Measurements from ENCODE around the gene ADRB2.
"Not testable (repeated sequence)": the region's sequence is repeated elsewhere in the genome, so short reads cannot be mapped to it uniquely, and the experiment has no call there.

Gene ADRB2

GRCh38 chr5:148856424-148856823, 30.0 kb downstream of the ADRB2 start:
- no peak for DNase-seq

DNA sequence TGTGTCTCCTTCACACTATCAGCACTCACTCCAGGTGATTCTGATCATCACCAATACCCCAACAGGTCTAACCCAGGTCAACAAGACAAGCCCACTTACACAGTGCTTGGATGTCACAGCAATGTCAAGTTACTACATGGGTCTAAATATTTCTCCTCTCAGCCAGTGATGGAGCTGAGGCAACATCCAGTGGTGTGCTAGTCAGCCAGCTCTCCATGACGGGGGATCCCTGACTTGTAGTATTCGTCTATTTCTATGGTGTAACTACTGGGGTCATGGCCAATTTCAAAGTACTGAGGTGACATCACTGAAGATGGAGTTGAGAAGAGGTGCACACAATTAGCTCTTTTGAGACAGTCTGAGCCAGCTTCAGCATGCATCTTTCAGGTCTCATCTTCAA, 31.1 kb downstream of the ADRB2 start:
- no peak for DNase-seq

- DNase-seq: no peak
Measured at GRCh38 chr5:148858106-148858505, 31.7 kb downstream of the ADRB2 start.

- DNase-seq: no peak
Measured at GRCh38 chr5:148858547-148858946, 32.1 kb downstream of the ADRB2 start.

DNA sequence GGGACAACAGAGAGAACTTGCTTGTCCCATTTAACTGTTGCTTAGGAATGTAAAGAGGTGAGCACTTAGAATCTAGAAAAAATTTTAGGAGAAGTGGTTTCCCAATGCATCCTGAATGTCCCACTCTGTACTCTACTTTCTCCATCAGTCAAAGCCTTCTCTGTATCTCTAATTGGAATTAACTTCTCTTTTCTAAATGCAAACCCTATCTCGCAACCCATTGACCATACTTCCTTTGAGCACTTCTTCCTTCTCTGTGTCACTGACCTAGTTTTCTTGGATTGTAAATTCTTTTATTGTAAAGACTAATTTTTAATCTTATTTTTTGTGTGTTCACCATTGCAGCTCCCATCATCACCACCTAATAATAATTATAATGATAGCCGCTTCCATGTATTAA, 33.3 kb downstream of the ADRB2 start:
- no peak for DNase-seq

DNA sequence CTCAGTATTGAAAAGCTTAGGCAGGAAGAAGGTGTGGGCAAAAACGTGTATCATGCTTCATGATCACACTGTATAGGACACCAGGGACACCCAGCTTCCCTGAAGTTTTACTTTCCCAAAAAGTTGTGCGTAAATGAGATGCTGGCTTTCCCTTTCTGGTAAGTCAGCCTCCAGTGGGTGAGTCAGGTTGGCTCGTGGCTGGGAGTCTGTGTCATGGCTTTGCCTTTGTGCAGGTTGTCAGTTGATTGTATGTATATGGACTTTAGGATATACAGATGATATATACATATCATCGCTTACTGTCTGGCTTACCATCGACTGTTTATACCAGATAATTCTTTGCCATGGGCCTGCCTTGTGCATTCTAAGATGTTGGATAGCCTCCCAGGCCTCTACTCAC, 34.2 kb downstream of the ADRB2 start:
- no peak for DNase-seq

- DNase-seq: no peak
Measured at GRCh38 chr5:148861088-148861487, 34.7 kb downstream of the ADRB2 start.

- no peak for DNase-seq
Measured at GRCh38 chr5:148861696-148862095, 35.3 kb downstream of the ADRB2 start.

- DNase-seq: no peak
Measured at GRCh38 chr5:148864113-148864841, 37.9 kb downstream of the ADRB2 start.

DNA sequence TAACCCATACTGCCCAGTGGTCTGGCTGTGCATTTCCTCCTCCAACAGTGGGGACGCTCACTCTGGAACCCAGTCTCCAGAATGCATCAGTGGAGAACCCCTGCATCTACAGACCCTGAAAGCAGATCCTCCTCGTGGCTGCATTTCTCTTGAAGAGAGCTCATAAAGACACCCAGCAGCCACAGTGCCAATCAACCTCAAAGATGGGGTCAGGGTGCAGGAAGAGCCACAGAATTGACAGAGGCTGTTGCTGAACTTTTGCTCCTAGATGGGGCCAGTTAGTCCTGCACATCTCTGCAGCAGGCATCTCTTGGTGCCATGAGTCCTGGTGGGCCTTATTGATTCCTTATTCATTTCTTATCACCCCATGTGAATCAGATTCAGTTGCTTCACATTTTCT, 39.6 kb downstream of the ADRB2 start:
- DNase-seq: no peak

DNA sequence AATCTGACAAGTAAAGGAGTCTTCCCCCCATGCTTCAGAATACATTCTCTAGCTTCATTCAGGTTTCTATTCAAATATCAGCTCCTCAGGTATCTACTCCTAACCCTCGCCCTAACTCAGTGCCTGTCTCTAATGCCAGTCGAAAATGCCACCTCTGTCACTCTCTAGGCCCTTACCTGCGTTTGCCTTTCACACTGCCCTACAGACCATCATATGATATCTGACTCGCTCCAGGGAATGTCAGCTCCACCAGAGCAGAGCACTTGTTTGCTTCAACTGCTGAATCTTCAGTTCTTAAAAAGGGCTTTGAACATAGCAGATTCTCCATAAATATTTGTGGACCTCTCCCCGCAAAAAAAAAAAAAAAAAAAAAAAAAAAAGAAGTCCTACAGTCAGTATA, 46.7 kb downstream of the ADRB2 start:
- DNase-seq: no peak

DNA sequence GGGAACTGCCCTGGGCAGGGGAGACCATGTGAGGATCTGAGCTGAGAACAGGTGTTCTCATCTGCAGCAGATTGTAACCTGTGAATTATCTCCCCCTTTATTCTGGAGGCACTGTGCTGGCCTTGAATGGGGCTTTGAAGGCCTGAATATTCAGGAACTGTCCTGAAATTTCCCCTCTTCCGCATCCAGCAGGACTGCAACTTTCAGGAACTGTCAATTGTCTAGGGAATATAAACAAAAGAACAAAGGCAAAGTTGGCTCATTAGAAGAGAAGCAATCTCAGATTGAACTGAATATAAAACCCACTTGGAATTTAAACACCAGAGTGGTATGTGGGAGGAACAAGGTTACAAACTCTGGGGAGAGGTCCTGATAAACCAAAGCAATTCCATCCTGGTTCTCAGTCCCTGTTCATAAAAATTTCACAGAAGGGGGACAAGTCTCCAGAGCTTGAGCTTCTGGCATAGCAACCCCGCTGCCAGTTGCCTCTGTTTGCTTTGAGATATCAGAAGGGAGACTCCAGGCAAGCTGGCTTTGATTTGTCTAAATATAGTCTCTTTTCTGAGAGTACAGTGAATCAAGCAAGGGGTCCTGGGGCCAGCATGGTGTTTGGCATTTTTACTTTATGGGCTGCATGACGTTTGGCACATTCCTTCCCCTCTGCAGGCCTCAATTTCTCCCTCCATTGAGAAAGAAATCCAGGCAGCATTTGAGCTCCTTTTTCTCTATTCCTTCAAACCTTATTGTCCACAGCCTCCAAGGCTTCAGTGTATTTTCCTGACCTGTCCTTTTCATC, 47.5 kb downstream of the ADRB2 start:
- no peak for DNase-seq

DNA sequence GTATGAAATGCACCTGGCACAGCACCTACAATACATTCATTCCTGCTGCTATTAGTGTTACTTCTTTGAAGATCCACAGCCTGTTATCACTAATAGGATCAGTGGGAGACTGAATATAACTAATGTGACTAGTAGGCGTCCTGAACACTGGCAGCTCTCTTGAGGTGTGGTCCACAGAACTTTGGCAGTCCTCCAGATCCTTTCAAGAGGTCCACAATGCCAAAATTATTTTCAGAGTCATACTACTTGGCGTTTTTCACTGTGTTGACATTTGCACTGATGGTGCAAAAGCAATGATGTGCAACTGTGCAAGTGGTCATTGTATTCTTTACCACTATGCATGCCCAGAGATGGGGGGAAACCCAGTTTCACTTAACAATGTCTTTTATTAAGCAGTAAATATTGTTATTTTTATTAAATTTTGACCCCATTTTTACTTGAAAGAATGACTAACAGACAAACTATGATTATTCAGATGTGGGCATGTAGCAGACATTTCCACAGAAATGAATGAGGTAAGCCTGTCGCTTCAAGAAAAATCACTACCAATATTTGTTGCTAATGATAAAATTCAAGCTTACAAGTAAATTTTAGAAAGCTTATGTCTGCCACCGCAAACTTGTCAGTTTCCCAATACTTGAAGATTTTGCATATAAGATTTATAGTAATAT, 48.9 kb downstream of the ADRB2 start:
- DNase-seq: no peak

- DNase-seq: not testable (repeated sequence)
Measured at GRCh38 chr5:148877436-148877835, 51.0 kb downstream of the ADRB2 start.
